Smooth muscle cell (in vitro differentiated cells): ENCODE results near the gene CUEDC1. TPM values are rescaled to one million over a fixed set of nuclear protein-coding genes. Genes with fewer than 3 reads are reported as not detected.

ENCODE experiments used
- DNase-seq: peaks from one replicate; lab custom pipeline; 2025; ENCODE audit not compliant: unreplicated experiment; lab: John Stamatoyannopoulos, UW
- H2AFZ ChIP-seq: fragments of 200-600 bp; sonication (generic); 2 replicates; pipeline ENCODE4 v1.6.0; 2016; ENCODE audit warnings: antibody characterized with exemption, low read depth, mild to moderate bottlenecking
- H3F3A ChIP-seq: fragments of 200-600 bp; sonication (generic); 2 replicates; pipeline ENCODE4 v1.6.0; 2017; ENCODE audit warnings: antibody characterized with exemption, low read depth
- H3K27ac ChIP-seq: fragments of 200-600 bp; sonication (generic); 2 replicates; pipeline ENCODE4 v1.5.1; 2016; ENCODE audit warnings: low read depth, mild to moderate bottlenecking
- H3K27me3 ChIP-seq: fragments of 200-600 bp; sonication (generic); 2 replicates; pipeline ENCODE4 v1.6.1; 2016; ENCODE audit warnings: low read depth, mild to moderate bottlenecking
- H3K36me3 ChIP-seq: fragments of 200-600 bp; sonication (generic); 2 replicates; pipeline ENCODE4 v1.5.1; 2016; ENCODE audit warnings: low read depth
- H3K4me1 ChIP-seq: fragments of 200-600 bp; sonication (generic); 2 replicates; pipeline ENCODE4 v1.5.1; 2016; ENCODE audit warnings: low read depth
- H3K4me2 ChIP-seq: fragments of 200-600 bp; sonication (generic); 2 replicates; pipeline ENCODE4 v1.6.0; 2016; ENCODE audit warnings: mild to moderate bottlenecking
- H3K4me3 ChIP-seq: fragments of 200-600 bp; sonication (generic); 2 replicates; pipeline ENCODE4 v1.5.1; 2016; ENCODE audit warnings: mild to moderate bottlenecking
- H3K79me2 ChIP-seq: fragments of 200-600 bp; sonication (generic); 2 replicates; pipeline ENCODE4 v1.6.0; 2016; ENCODE audit warnings: low read depth, mild to moderate bottlenecking
- H3K9ac ChIP-seq: fragments of 200-600 bp; sonication (generic); 2 replicates; pipeline ENCODE4 v1.6.0; 2016; ENCODE audit warnings: low read depth
- H3K9me3 ChIP-seq: fragments of 200-600 bp; sonication (generic); replicated peaks from 2 replicates; pipeline ENCODE4 v1.5.1; 2016; ENCODE audit warnings: low read depth
- H4K20me1 ChIP-seq: fragments of 200-600 bp; sonication (generic); 2 replicates; pipeline ENCODE4 v1.6.0; 2016; ENCODE audit warnings: low read depth
- CTCF ChIP-seq: fragments of 200-600 bp; sonication (generic); IDR thresholded peaks from 2 replicates; pipeline ENCODE4 v1.5.1; 2017; ENCODE audit warnings: borderline replicate concordance, mild to moderate bottlenecking, antibody characterized with exemption; ENCODE audit not compliant: insufficient read depth, poor library complexity, severe bottlenecking
- WGBS: methylation state at CpG from one replicate; pipeline ENCODE4 v1.1.7; 2016; ENCODE audit warnings: low lambda C conversion rate; 5-methylcytosine and 5-hydroxymethylcytosine counted together
- polyA plus RNA-seq: library from polyadenylated mRNA; unstranded; fragments of >200 nt; fragmentation: Nextera tagmentation; extraction: Ambion mirVana; gene quantifications from 2 replicates; pipeline ENCODE4 v1.2.1, GENCODE V29; 2016
- total RNA-seq: library from RNA; depleted of rRNA; stranded (reverse); fragments of >200 nt; gene quantifications from 2 replicates; pipeline ENCODE4 v1.2.3, GENCODE V29; 2014

The CUEDC1 gene
- total and polyA plus RNA-seq, 2 experiments from 2014 or later: 11.1 to 11.7 TPM

GRCh38 chr17:57918017-57918895 lies 37.0 kb downstream of the CUEDC1 start:
- Histone ChIP-seq H3K27ac (no peak overlapping the region), H3K9ac (no peak overlapping the region), H3K36me3 (no peaks in the 10 kb centered on the region), H3K4me1 (peaks cover 73% of the 10 kb centered on the region), H4K20me1 (peaks cover 58% of the 10 kb centered on the region), H3K79me2 (peaks cover 12% of the 10 kb centered on the region), H2AFZ (no peak overlapping the region), H3K4me2 (no peak overlapping the region), H3K9me3 (no peaks in the 10 kb centered on the region), H3F3A (no peaks in the 10 kb centered on the region), H3K4me3 (no peak overlapping the region), H3K27me3 (no peaks in the 10 kb centered on the region)
- no peak for DNase-seq
- no peak for TF ChIP-seq CTCF
- WGBS: 49% methylated on average over 5 of the region's 5 CpGs

GRCh38 chr17:57916925-57917858 lies 38.0 kb downstream of the CUEDC1 start:
- TF ChIP-seq CTCF: no peak
- no peak overlapping the region for H3K27ac ChIP-seq
- 94% methylated on average over 9 of the region's 9 CpGs for WGBS
- no peak overlapping the region for H2AFZ ChIP-seq
- H3F3A ChIP-seq: no peaks in the 10 kb centered on the region
- H3K9ac ChIP-seq: no peak overlapping the region
- no peaks in the 10 kb centered on the region for H3K36me3 ChIP-seq
- peaks cover 78% of the 10 kb centered on the region for H3K4me1 ChIP-seq
- H3K4me3 ChIP-seq: no peak overlapping the region
- no peaks in the 10 kb centered on the region for H3K27me3 ChIP-seq
- peaks cover 12% of the 10 kb centered on the region for H3K79me2 ChIP-seq
- peaks cover 52% of the 10 kb centered on the region for H4K20me1 ChIP-seq
- DNase-seq: no peak
- H3K4me2 ChIP-seq: no peak overlapping the region
- no peaks in the 10 kb centered on the region for H3K9me3 ChIP-seq

GRCh38 chr17:57915985-57916757 lies 39.0 kb downstream of the CUEDC1 start:
- Histone ChIP-seq H3K4me3 (no peak overlapping the region), H2AFZ (no peak overlapping the region), H3K27ac (no peak overlapping the region), H3K4me2 (no peak overlapping the region), H4K20me1 (peaks cover 47% of the 10 kb centered on the region), H3K79me2 (peaks cover 12% of the 10 kb centered on the region), H3K4me1 (peaks cover 77% of the 10 kb centered on the region), H3K36me3 (no peaks in the 10 kb centered on the region), H3K9me3 (no peaks in the 10 kb centered on the region), H3K27me3 (no peaks in the 10 kb centered on the region), H3K9ac (no peak overlapping the region), H3F3A (no peaks in the 10 kb centered on the region)
- DNase-seq: no peak
- 79% methylated on average over 19 of the region's 19 CpGs for WGBS
- TF ChIP-seq CTCF: no peak
